Neural cell (in vitro differentiated cells): ENCODE data around the gene ENHO. TPM values are rescaled to one million over a fixed set of nuclear protein-coding genes. Genes with fewer than 3 reads are reported as not detected.

Experiments used
- H2AFZ ChIP-seq: fragments of 200-600, 300-800 bp; sonication (generic), shearing (Covaris generic); 2 replicates; pipeline ENCODE4 v1.6.0; 2014; ENCODE audit warnings: low read depth, mild to moderate bottlenecking, antibody characterized with exemption, low read length, moderate library complexity
- H3F3A ChIP-seq: fragments of 200-600 bp; shearing (Covaris generic); 2 replicates; pipeline ENCODE4 v1.6.1; 2016; ENCODE audit warnings: mild to moderate bottlenecking, moderate library complexity, mixed read lengths, antibody characterized with exemption, low read length; ENCODE audit not compliant: insufficient read depth, poor library complexity, severe bottlenecking
- H3K27ac ChIP-seq: fragments of 200-600, 300-800 bp; sonication (generic), shearing (Covaris generic); 2 replicates; pipeline ENCODE4 v1.5.1; 2014; ENCODE audit warnings: mild to moderate bottlenecking, low read length, moderate library complexity
- H3K27me3 ChIP-seq: fragments of 300-800, 200-600 bp; sonication (generic), shearing (Covaris generic); 2 replicates; pipeline ENCODE4 v1.6.0; 2014; ENCODE audit warnings: mild to moderate bottlenecking, low read depth, low read length, moderate library complexity; ENCODE audit not compliant: insufficient read depth
- H3K36me3 ChIP-seq: fragments of 300-800, 200-600 bp; sonication (generic), shearing (Covaris generic); 2 replicates; pipeline ENCODE4 v1.5.1; 2014; ENCODE audit warnings: mild to moderate bottlenecking, antibody characterized with exemption, low read length, moderate library complexity; ENCODE audit not compliant: insufficient read depth
- H3K4me2 ChIP-seq: fragments of 300-800, 200-600 bp; sonication (generic), shearing (Covaris generic); 2 replicates; pipeline ENCODE4 v1.6.0; 2014; ENCODE audit warnings: mild to moderate bottlenecking, low read length
- H3K4me3 ChIP-seq: fragments of 300-800, 200-600 bp; sonication (generic), shearing (Covaris generic); 2 replicates; pipeline ENCODE4 v1.5.1; 2014; ENCODE audit warnings: mild to moderate bottlenecking, low read length, moderate library complexity
- H3K79me2 ChIP-seq: fragments of 200-600 bp; shearing (Covaris generic); replicated peaks from 2 replicates; pipeline ENCODE4 v1.6.0; 2014; ENCODE audit warnings: mild to moderate bottlenecking, low read length, moderate library complexity; ENCODE audit not compliant: insufficient read depth
- H3K9ac ChIP-seq: fragments of 300-800, 200-600 bp; sonication (generic), shearing (Covaris generic); 2 replicates; pipeline ENCODE4 v1.6.1; 2016; ENCODE audit warnings: mild to moderate bottlenecking, low read length, mixed read lengths
- H3K9me2 ChIP-seq: fragments of 200-600 bp; shearing (Covaris generic); 2 replicates; pipeline ENCODE4 v1.6.1; 2016; ENCODE audit warnings: mild to moderate bottlenecking, low read length, mixed read lengths; ENCODE audit not compliant: insufficient read depth
- H3K9me3 ChIP-seq: fragments of 200-600, 300-800 bp; sonication (generic), shearing (Covaris generic); 2 replicates; pipeline ENCODE4 v1.6.1; 2016; ENCODE audit warnings: mild to moderate bottlenecking, mixed run types, low read length, moderate library complexity, mixed read lengths
- H4K20me1 ChIP-seq: fragments of 200-600 bp; shearing (Covaris generic); 2 replicates; pipeline ENCODE4 v1.6.1; 2016; ENCODE audit warnings: mild to moderate bottlenecking, mixed run types; ENCODE audit not compliant: insufficient read depth
- CTCF ChIP-seq: fragments of 450-650 bp; IDR thresholded peaks from 2 replicates; pipeline ENCODE4 v1.5.1; 2014; ENCODE audit warnings: antibody characterized with exemption, mild to moderate bottlenecking, moderate library complexity; ENCODE audit not compliant: poor library complexity, severe bottlenecking
- EP300 ChIP-seq: fragments of 450-650 bp; conservative IDR thresholded peaks from 2 replicates; pipeline ENCODE4 v1.6.1; 2014; ENCODE audit warnings: antibody characterized with exemption, mild to moderate bottlenecking, moderate library complexity; ENCODE audit not compliant: poor library complexity, severe bottlenecking
- EZH2 ChIP-seq: fragments of 200-600, 300-800 bp; shearing (Covaris generic), sonication (generic); IDR thresholded peaks from 2 replicates; pipeline ENCODE4 v1.6.1; 2014; ENCODE audit warnings: antibody characterized with exemption, low read length, borderline replicate concordance, mild to moderate bottlenecking; ENCODE audit not compliant: insufficient read depth, poor library complexity, severe bottlenecking
- MXI1 ChIP-seq: fragments of 450-650 bp; conservative IDR thresholded peaks from 2 replicates; pipeline ENCODE4 v1.6.1; 2014; ENCODE audit warnings: antibody characterized with exemption, mild to moderate bottlenecking; ENCODE audit not compliant: poor library complexity, severe bottlenecking
- POLR2AphosphoS5 ChIP-seq: IDR thresholded peaks from 2 replicates; pipeline ENCODE4 v1.6.1; 2012
- RAD21 ChIP-seq: fragments of 450-650 bp; conservative IDR thresholded peaks from 2 replicates; pipeline ENCODE4 v1.6.1; 2014; ENCODE audit warnings: antibody characterized with exemption, mild to moderate bottlenecking, moderate library complexity
- REST ChIP-seq: IDR thresholded peaks from 2 replicates; pipeline ENCODE4 v1.6.1; 2012; ENCODE audit warnings: borderline replicate concordance
- SMC3 ChIP-seq: fragments of 450-650 bp; conservative IDR thresholded peaks from 2 replicates; pipeline ENCODE4 v1.6.1; 2014; ENCODE audit warnings: antibody characterized with exemption, mild to moderate bottlenecking, moderate library complexity; ENCODE audit not compliant: poor library complexity
- TAF1 ChIP-seq: IDR thresholded peaks from 2 replicates; pipeline ENCODE4 v1.6.1; 2012; ENCODE audit warnings: low read depth
- polyA plus RNA-seq: library from polyadenylated mRNA; depleted of rRNA; stranded (reverse); fragments of >200 nt; gene quantifications from 2 replicates; pipeline ENCODE4 v1.2.3, GENCODE V29; 2014

ENHO gene
- polyA plus RNA-seq, 1 donor from 2014 or later = 172 TPM

GRCh38 chr9:34503406-34503805 is 19.4 kb downstream of the ENHO start:
- peaks cover 6% of the 10 kb centered on the region for H3F3A ChIP-seq
- no peak for TF ChIP-seq REST
- no peak for TF ChIP-seq POLR2AphosphoS5
- no peak for TF ChIP-seq EZH2
- TF ChIP-seq SMC3 = no peak
- no peak for TF ChIP-seq EP300
- TF ChIP-seq CTCF = no peak
- no peak for TF ChIP-seq MXI1
- no peak for TF ChIP-seq RAD21
- no peak for TF ChIP-seq TAF1
- no peaks in the 10 kb centered on the region for H3K36me3 ChIP-seq
- no peak overlapping the region for H3K27ac ChIP-seq
- H3K9ac ChIP-seq = no peak overlapping the region
- no peak overlapping the region for H2AFZ ChIP-seq
- H3K79me2 ChIP-seq = no peaks in the 10 kb centered on the region
- H3K4me2 ChIP-seq = no peak overlapping the region
- H3K9me2 ChIP-seq = no peaks in the 10 kb centered on the region
- H3K9me3 ChIP-seq = no peaks in the 10 kb centered on the region
- no peaks in the 10 kb centered on the region for H4K20me1 ChIP-seq
- no peak overlapping the region for H3K4me3 ChIP-seq
- H3K27me3 ChIP-seq = no peaks in the 10 kb centered on the region

- no peaks in the 10 kb centered on the region for H3K79me2 ChIP-seq
- H3K36me3 ChIP-seq = no peaks in the 10 kb centered on the region
- H2AFZ ChIP-seq = no peak overlapping the region
- TF ChIP-seq REST (no peak), CTCF (peak; percentile 28), POLR2AphosphoS5 (peak; percentile 24), EP300 (peak; percentile 16)
- H3K27ac ChIP-seq = peak overlapping the region; percentile 21
- no peaks in the 10 kb centered on the region for H3K9me3 ChIP-seq
- no peak overlapping the region for H3K4me2 ChIP-seq
- no peaks in the 10 kb centered on the region for H3K9me2 ChIP-seq
- no peaks in the 10 kb centered on the region for H3K27me3 ChIP-seq
- H4K20me1 ChIP-seq = no peaks in the 10 kb centered on the region
- H3K9ac ChIP-seq = no peak overlapping the region
- H3K4me3 ChIP-seq = no peak overlapping the region
- H3F3A ChIP-seq = peaks cover 6% of the 10 kb centered on the region
These were observed 19.9 kb downstream of the ENHO start for GRCh38 chr9:34502891-34503290.
